GDM1 (cell line): ENCODE data around the gene CISD2.
A peak's percentile ranks its signal among the peaks of the same experiment; 100 is the strongest.
"Not testable (repeated sequence)": the region's sequence is repeated elsewhere in the genome, so short reads cannot be mapped to it uniquely, and the experiment has no call there.

Experiments used
- DNase-seq: peaks from one replicate; lab custom pipeline; 2025; lab: John Stamatoyannopoulos, UW

Gene CISD2, protein sequence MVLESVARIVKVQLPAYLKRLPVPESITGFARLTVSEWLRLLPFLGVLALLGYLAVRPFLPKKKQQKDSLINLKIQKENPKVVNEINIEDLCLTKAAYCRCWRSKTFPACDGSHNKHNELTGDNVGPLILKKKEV

DNA sequence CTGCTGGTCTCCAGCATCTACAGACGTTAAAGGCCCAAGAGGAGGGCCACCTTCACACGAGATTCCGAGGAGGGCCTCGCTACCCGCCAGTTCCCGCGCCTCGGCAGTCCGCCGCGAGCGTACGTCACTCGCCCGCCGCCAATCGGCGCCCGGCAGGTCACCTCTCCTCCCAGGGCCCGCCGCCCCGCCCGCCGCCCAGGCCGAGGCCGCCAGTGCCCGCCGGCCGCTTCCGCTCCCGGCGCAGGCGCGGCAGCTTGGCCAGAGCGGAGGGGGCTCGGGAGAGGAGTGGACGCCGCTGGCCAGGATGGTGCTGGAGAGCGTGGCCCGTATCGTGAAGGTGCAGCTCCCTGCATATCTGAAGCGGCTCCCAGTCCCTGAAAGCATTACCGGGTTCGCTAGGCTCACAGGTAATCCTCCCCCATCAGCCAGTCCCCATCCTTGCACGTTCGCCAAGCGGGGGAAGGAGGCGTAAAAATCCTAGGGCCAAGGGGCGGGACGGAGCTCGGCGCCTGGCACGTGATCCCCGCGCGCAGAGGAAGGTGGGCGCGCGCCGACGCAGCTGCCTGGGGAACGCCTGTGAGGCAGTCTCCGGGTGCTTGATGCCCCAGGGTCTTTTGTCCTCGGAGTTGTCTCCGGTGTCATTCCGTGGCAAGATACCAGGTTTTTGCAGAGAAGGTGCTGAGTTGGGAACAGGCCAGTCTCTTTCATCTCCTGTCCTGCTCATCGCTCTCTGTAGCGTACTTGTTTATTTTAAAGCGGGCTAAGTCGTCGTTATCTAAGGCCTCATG, at the start of gene CISD2:
CISD2 (plus strand) TSS at position 212 of the 788 bp plus-strand sequence; CDS start at position 305, 93 bp downstream.
- peak; percentile 91 for DNase-seq

GRCh38 chr4:102819100-102819499, 49.7 kb upstream of the CISD2 start:
- not testable (repeated sequence) for DNase-seq

DNA sequence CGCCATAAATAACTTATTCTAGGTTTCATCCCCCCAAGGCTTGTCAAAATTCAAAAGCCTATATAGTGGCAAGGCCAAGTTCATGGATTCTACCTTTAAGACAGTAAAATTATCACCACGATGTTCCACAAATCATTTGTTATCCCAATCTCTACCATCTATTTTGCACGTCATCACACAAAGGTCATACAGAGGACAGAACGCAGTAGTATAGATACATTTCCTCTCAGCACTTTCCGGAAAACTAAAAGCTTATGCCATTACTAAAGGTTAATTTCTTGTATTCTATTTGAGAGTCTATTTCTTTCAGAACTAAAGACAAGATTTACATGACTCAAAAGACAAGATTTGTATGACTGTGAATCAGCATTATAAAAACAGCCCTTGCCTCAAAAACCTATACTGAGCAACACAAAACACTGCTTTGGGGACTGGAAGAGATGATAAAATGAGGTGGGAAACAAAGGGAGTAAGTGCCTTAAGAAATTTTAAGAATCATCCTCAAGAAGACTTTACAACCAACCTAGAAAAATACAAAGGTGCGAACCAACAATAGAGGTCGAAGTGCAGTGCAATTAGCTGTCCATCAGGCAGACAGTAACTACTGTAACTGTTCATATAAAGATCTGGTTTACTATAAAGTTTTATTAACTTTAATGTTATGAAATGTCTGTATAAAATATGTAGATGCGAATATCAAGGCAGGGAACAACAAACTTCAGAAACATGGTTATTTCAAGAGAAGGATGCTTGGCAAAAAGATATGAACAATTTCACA, 49.0 kb upstream of the CISD2 start:
- DNase-seq = no peak

DNA sequence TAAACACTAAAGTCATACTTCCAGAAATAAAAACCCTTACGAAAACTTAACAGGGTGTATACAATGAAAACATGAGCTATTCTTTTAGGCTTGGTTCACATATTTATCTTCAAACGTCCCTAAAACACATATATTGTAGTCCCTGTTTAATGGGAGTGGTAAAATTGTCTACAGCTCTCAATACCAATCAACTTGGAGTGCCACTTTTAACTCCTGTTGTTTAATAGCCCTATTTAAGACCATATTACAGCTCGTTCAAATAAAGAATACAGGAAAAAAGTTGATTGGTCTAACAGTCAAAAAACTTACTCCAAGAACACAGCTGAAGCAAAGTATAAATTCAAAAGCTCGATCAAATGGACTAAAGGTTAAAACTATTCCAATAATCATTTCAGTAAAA, 45.3 kb upstream of the CISD2 start:
- no peak for DNase-seq

GRCh38 chr4:102823897-102824296, 44.9 kb upstream of the CISD2 start:
- no peak for DNase-seq

GRCh38 chr4:102824398-102824797, 44.4 kb upstream of the CISD2 start:
- DNase-seq = no peak

DNA sequence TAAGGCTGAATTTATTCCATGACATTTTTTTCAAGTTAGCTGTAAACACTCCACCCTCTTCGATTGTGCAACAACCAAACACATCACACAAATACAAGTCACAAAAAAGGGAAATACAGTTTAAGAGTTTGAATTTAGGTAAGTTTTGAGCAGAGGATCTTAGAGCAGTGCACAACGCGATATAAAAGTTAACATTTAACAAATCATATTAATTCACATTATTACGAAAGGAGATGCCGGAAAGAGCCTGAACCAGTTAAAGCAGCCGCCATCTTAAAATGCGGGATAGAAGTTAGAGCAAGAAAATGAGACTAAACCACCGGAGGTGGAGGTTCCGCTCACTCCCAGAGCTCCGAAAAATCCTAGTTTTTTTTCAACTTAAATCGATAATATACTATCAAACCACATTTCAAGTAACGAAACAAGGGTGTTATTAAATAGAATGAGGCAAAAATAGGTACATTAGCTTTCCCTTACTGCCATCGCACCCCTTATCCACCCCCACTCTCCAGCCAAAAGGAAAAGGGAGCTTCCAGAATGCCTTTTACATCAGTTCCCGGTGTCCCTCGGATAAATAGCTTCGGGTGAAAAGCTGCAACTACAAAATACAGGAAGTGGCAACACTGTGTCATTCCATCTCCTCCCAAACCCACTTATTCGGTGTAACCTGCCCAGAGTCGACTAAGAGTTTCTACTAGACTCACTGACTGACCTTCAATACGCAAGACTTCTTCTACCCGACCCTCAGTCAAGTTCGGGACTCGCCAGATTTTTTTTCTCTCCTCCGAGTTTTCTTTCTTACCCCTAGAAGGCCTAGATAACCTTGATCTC, 43.3 kb upstream of the CISD2 start:
- peak; percentile 21 for DNase-seq

DNA sequence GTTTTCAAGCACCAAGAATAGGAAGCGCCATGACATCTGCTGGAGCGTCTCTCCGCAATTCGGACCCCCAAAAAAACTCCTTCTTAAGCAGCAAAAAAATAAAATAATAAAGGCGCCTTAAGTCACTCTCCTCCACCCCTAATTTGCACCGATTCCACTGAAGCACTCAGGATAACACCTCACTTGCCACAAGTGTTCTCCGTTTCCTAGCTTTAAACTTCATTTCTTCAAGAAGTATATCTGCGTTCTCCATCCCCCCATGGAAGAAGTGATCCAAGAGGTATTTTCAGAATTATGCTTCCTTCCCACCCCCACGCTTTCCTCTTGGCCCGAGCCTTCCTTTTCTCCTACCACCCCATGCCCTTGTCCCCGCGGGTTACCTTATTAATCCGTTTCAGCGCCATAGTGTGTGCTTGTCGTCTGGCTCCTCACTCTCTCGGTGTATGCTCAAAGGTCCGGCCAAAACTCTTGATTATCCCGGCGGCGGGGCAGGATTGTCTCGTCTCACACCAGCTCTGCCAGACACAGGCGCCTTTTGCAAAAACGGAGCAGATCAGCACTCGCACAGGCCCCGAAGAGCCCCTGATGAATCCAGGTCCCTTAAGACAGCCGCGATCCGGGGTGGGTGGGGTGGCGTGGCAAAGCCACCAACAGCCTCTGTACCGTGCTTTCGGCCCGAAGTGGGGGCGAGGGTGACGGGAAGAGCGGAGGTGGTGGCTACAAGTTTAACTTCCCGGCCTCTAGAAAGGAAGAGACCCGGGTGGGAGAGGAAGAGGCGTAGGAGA, 42.5 kb upstream of the CISD2 start:
- DNase-seq = no peak

- peak; percentile 96 for DNase-seq
Observed at GRCh38 chr4:102826890-102827673, 41.7 kb upstream of the CISD2 start, which contains the start of gene UBE2D3. Gene UBE2D3 (minus strand): TSS chr4:102827551. CDS start chr4:102826508, 1,043 bp downstream.

DNA sequence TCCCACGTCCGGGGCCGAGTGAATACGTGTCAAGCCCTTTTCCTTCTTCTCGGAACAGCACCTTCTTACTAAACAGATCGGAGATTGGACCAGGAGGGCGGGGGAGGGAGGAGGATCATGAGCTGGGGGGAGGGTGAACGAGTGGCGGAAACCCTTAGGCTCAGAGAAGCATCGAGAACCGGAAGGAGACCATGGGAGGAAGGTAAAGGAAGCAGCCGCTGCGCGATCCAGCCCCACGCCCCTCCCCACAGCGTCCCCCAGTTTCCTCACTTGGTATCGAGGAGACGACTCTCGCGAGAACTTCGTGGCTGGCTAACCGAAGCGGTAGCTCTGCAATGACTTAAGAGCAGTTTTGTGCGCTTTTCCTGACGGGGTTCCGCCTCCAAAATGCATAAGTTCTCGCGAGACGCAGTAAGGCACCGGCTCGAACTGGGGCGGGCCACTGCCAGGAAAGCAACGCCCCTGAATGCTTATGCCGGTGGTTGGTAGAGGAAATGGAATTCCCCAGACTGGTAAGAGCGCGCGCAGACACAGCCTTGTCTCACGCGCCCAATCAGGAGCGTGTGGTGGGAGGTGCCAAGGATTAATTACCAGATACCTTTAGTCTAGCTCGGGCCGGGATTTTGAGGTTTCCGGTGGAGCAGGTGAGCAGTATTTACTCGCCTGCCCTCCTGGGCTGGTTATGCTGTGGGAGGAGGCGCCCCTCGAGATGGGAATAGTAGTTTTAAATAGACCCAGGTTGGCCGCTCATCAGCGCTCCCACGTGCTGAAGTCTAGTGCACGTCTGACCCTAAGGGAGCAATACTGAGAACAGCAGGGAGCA, 40.9 kb upstream of the CISD2 start:
- DNase-seq = peak; percentile 100

DNA sequence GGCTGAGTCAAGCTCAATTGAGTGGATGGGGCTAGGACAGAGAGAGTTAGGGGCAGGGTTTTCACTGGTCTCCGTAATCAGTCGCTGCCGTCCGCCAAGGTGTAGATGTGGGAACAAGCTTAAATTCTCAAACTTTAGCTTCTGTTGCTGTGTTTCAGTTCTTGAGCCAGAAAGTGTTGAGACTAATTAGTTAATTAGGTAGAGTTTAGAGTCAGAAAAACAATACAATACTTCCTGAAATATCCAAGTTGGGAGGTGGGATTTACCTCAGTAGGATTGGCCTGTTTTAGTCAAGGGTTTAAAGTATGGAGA, 40.3 kb upstream of the CISD2 start:
- no peak for DNase-seq

DNA sequence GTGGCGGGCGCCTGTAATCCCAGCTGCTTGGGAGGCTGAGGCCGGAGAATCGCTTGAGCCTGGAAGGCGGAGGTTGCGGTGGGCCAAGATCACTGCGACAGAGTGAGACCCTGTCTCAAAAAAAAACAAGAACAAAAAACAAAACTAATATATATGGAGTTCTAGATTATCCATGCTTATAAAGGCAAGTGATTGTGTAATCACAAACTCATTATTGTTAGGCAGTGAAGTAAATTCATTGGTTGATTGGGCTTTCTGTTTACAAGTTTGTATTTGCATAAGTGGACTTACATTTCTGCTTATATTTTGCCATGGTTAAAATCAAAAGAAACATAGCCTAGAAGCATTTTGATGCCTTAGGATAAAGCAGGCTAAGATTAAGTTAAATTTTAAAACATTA, 39.0 kb upstream of the CISD2 start:
- DNase-seq = no peak

DNA sequence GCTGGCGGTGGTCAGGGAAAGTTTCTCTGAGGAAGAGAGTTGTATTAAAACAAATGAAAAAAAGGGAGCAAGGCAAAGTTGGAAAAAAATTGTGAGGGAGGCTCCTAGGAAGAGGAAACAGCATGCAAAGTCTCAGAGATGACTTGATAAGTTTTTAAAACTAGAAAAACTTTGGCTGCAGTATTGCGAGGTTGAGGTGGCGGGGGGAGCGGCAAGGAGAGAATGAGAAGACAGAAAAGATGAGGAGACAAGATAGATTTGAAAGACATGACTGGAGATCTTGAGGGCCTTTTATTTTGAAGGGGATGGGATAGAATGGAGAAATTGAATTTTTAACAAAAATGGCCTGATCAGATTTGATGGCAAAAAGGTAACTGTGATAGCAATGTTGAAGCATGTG, 36.7 kb upstream of the CISD2 start:
- no peak for DNase-seq

GRCh38 chr4:102832667-102833066, 36.1 kb upstream of the CISD2 start:
- DNase-seq = no peak

GRCh38 chr4:102836596-102836995, 32.2 kb upstream of the CISD2 start:
- no peak for DNase-seq

GRCh38 chr4:102842367-102842766, 26.4 kb upstream of the CISD2 start:
- no peak for DNase-seq

- no peak for DNase-seq
Observed at GRCh38 chr4:102843273-102843672, 25.5 kb upstream of the CISD2 start.

DNA sequence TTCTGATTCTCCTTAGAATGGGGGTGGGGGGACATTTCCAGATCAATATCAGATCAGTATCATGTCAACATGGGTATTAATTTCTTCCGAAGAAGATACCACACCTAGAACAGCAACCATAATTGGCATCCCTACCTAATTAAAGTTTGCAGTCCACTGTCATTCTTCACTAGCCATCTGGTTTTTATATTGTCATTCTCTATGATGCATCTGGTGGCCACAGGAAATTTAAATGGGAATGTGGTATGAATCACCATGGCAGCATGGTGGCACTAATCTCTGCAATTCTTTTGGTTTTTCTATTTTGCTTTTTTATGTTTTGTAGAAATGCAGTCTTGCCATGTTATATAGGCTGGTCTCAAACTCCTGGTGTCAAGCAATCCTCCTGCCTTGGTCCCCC, 24.9 kb upstream of the CISD2 start:
- DNase-seq = no peak

GRCh38 chr4:102847687-102848086, 21.1 kb upstream of the CISD2 start:
- no peak for DNase-seq
